Activated T-helper 1 cell treated with anti-CD3 and anti-CD28 coated beads, Interleukin-2, amount 50 U/mL, for 16 hours (primary cell): ENCODE data around the gene PRDM12.

Source experiments
- DNase-seq, 2 donors: peaks; one replicate each; pipeline ENCODE4 v3.0.0-alpha.2; 2020; ENCODE audit warnings: low read depth in 1 of 2, low spot score in 1 of 2

Gene PRDM12

DNA sequence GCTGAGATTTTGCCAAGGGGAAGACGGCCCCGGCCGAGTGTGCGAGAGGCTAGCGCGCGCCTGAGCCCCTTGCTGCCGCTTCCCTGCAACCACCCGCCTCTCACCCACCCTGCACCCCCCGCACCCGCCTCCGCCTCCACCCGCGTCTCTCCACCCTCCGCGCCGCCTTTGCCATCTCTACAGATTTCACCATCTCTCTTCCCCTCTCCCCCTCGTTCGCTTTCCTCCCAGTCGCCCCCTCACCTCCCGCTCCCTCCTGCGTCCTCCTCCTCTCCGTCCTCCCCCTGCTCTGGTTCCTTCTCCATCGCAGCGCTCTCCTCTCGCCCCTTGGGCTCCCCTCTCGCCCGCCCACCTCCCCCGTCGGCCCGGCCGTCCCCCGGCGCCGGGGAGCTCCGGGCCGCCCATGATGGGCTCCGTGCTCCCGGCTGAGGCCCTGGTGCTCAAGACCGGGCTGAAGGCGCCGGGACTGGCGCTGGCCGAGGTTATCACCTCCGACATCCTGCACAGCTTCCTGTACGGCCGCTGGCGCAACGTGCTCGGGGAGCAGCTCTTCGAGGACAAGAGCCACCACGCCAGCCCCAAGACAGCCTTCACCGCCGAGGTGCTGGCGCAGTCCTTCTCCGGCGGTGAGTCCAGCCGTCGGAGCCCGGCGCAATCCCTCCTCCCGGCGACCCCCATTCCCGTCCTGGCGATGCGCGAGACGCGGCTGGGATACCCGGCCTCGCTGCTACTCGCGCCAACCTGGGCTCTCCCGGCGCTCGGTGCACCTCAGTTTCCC lies at the start of gene PRDM12:
TSS of gene PRDM12 (plus strand) at position 344 of the 778 bp plus-strand sequence. CDS start at position 404, 60 bp downstream.
- no peak for DNase-seq

DNA sequence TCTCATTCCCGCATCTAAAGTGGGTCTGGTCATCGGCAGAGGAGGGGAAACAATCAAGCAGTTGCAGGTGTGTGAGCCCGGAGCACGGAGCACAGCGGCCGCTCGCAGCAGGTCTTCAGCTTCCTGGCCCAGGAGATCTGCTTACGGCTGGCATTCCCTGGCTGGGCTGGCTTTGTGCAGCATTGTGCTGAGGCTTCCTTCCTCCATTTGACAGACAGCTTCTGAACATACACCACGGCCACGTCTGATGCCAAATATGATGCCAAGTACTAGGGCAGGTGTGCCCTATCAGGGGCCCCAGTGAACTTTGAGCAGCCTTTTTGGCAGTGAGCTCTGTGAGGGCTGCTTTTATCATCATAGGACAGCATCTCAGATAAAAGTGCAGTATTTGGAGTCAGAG lies 47.9 kb upstream of the PRDM12 start:
- DNase-seq: no peak

DNA sequence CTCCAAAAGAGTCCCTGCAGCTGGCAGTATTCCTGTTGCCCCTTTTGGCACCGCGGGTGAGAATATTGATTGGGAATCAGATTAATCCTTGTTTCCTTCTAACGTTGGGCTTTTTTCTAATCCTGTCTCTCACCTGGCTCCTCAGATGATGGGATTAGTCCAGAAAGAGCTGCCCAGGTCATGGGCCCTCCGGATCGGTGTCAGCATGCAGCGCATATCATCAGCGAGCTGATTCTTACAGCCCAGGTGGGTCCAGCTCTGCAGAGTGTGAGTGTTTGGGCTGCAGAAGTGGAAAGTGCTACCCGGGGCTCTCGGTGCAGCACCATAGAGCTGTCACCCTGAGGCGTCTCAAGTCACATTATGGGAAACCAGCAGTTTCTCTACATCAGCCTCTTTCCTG lies 40.9 kb upstream of the PRDM12 start:
- no peak for DNase-seq

DNA sequence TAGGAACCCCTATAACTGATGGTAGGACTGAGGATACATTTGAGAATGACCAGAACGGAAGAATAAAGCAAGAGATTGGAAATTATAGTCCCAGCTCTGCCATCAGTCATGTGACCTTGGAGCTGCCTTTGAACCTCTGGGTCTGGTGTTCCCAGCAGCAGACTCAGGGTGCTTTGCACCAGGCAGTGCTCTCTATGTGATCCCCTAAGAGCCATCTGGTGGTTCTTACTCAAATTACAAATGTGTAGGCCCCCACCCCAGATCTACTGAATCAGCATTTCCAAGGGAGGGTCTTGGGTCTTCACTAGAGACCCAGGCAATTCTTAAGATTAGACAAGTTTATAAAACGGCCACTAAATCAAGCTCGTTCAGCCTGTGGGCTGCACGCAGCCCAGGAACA lies 40.2 kb upstream of the PRDM12 start:
- DNase-seq: no peak

DNA sequence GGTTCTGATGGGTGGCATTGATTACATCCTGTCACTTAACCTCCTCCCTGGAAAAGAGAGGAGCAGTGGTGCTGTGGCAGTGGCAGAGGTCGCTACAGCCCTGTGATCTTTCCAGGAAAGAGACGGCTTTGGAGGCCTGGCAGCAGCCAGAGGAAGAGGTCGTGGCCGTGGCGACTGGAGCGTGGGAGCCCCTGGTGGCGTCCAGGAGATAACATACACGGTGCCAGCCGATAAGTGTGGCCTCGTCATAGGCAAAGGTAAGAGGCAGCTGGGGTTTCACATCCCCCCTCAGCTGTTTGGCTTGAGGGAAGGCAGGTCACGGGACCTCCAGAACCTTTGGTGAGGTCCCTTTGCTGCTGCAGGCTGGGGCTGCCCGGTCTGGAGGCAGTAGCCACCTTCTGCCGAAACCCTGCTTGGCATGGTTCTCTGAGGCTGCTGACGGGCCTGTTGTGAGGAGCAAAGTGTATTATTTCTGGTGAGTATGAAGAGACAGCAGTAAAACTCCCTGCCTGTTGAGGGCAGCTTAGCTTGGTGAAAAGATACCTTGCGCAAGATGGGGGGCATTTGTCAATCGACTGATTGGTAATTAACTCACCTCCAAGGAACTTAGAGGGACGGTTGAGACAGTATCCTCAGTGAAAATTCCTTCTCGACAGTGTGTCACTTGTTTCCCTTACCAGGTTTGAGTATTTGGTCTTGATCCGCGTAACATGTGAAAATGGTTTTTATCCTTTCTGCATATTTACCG lies 38.0 kb upstream of the PRDM12 start:
- DNase-seq: no peak

DNA sequence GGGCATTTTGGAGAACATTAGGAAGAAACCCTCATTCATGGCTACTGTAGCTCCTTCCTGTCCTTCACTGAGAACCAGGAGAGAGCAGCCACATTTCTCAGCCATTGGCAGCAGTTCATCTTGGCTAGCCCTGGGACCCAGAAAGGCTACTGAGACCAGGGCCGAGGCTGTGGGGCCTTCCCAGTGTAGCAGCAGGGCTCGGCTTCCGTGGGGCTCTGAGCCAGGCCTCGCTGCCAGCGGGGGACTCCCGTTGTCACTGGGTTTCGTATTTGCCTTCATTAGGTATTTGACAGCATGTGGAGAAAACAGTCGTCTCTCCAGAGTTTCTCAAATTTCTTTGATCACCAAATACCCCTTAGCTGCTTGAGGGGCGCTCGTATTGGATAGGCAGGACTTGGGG lies 37.3 kb upstream of the PRDM12 start:
- no peak for DNase-seq

DNA sequence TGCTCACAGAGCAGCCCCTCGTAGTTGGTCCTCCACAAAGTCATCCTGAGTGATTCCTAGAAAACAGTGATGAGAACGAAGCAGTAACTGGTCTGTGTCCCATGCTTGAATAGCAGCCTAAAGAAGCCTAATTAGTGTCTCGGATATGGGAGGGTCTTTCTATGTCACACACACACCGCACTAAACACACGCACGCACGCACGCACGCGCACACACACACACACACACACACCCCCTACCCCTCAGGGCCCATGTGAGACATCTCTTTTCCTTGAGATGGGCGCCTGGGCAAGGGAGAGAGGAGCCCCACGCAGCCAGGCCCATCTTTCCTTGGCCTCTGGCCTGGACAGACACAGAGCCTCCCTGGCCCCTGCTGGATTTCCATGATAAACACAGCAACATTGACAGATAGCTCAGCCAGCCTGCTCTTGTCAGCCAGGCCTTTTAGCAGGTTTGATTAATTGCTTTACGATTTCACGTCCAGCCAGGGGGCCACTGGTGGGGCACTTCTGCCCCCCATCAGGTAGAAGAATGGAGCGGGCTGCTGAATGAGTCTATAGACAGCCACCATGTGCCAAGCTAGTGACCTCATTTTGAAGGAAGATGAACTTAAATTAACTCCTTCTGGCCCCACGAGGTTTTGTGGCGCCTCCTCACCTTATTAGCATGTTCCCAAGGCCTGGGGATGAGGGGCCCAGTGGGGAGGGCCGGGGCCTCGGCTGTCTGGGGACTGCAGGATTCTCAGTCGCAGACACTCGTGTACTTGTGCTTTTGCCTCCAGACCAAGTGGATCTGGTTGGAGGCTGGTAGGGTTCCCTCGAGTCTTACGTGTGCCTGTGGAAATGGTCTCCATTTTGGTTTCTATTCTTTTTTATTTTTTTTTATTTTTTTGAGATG lies 36.2 kb upstream of the PRDM12 start:
- DNase-seq: no peak

DNA sequence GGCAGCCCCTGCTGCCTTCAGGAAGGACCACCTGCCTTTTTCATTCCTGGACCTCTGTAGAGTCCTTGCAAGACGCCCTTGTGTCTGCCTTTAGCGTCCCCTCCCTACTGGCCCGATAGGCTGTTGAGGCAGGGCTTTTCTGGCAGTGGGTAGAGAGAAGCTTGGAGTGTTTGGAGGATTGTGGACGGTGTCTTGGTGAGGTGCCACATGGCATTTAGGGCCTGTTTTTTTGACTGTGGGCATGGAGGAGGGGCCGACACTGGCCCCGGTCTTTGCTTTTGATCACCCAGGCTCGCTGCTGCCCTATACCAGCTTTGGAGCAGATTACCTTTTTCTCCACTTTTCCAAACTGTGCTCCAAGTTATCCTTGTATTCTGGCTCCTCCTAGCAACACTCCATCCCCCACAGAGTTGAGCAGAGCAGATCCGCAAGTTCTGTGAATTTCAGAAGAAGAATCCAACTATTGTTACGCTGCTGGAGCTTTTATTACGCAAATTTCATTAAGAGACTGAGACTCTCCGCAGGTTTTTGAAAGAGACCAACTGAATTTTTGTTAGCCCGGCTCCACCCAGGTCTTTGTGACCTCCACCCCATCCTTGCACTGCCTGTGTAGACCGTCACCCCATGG lies 34.8 kb upstream of the PRDM12 start:
- no peak for DNase-seq

DNA sequence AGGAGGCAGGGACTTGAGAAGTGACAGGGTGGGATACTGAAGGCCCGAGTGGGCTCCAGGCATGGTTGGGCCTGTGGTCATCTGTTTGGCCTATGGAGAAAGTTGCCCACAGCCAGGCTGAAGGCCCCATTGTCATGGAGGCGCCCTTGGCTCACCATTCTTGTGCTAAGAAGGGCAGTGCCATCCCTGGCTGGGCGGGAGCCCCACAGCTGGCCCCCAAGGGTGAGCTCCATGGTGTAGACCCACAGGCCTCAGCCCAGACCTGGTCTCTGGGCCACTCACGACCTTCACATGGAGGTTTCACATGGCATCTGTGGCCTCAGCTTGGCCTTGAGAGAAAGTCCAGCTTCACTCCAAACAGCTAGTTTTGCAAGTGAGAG lies 34.3 kb upstream of the PRDM12 start:
- no peak for DNase-seq

DNA sequence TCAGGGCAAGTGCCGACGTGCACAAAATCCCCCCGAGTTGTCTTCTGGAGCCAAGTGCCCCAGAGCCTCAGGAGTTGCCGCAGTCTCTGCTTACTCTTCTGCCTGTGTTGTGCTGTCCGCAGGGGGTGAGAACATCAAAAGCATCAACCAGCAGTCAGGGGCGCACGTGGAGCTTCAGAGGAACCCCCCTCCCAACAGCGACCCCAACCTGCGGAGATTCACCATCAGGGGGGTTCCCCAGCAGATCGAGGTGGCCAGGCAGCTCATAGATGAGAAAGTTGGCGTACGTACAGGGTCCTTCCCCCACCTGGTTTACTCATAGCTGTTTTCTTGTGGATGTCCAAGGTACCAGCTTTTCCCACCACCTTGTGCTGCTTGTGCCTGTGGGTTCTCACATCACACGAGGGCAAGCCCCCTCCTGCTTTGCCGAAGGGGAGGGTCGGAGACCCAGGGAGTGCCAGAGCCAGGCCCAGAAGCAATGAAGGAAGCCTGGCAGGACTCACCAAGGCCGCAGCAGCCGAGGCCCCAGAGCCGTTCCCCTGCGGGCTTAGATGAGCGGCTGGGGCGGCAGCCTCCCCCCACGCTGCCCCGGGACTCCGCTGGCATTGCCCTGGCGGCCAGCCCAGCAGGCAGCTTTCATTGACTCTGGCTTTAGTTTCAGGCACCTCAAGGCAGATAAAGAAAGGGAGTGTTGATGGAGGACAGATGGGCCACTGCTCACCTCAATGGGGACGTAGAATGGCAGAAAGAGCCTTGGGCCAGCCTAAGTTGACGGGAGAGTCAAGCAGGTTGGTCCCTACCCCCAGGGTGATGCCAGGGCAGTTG lies 33.7 kb upstream of the PRDM12 start:
- DNase-seq: no peak

DNA sequence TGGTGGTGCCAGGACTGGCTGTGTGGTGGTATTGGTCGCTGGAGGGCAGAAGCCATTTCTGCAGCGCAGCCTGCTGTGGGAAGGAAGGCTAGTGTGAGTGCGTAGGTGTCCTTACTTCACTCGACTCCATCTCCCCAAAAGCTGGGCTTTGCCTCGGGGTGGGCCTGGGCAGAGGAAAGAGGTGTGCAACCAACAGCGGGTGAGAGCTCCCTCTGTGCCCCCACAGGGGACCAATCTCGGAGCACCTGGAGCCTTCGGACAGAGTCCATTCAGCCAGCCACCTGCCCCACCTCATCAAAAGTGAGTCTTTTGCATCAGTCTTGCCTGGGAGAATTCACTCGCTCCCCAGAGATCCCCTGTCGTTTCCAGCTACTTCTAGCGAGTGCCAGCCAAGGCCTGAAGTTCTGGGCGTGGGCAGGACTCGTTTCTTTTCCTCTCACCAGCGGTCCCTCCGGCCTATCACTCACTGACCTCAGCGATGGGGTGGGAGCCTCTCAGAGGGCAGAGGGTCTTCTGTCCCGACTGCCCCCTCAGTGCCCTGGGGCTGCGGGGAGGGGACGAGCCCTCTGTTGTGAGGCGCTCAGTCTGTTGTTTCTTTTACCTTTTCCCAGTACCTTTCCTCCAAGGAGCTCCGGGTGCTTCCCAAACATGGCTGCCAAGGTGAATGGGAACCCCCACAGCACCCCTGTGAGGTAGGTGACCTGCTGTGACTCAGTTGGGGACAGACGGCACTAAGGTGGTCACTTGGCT lies 32.9 kb upstream of the PRDM12 start:
- DNase-seq: no peak

DNA sequence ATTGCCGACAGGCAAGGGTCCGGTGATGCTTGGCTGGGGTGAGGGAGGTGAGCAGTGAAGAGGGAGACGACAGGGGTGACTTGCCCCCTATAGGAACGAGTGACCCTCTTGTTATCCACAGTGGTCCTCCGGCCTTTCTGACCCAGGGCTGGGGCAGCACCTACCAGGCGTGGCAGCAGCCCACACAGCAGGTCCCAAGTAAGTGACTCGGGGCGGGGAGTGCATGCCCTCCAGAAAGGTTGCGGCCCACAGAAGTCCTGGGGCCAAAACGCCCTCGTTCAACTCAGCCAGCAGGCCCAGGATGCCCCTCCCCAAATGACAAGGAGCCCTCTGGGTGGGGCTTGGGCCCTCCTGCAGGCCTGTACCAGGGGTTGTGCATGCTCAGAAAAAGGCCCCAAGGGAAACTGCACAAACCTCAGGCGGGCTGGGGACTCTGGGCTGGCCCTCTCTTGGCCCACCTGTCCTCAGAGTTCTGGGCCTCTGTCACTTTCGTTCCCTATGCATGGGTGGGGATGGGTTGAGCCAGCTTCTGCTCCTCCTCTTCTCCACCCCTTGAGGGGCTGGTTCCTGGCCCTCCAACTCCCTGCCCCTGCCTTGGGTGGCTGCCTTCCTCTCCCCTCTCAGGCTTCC lies 32.2 kb upstream of the PRDM12 start:
- DNase-seq: no peak

DNA sequence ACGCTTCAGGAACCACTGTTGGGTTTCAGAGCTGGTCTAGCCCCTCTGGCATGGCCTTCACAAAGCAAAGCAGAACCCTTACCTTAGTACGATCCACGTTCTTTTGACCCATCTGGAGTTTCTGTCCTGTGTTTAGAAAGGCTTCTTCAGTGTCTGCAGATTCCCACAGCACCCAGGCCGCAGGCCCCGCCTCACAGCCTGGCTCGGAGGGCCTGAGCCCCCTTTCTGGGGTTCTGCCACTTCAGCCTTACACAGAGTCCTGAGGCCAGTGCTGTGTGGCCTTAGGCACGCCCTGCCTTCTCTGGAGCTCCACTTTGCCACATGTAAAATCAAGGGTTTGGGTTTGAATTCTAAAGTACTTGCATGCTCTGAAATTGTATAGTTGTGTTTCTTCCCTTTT lies 31.6 kb upstream of the PRDM12 start:
- DNase-seq: no peak

DNA sequence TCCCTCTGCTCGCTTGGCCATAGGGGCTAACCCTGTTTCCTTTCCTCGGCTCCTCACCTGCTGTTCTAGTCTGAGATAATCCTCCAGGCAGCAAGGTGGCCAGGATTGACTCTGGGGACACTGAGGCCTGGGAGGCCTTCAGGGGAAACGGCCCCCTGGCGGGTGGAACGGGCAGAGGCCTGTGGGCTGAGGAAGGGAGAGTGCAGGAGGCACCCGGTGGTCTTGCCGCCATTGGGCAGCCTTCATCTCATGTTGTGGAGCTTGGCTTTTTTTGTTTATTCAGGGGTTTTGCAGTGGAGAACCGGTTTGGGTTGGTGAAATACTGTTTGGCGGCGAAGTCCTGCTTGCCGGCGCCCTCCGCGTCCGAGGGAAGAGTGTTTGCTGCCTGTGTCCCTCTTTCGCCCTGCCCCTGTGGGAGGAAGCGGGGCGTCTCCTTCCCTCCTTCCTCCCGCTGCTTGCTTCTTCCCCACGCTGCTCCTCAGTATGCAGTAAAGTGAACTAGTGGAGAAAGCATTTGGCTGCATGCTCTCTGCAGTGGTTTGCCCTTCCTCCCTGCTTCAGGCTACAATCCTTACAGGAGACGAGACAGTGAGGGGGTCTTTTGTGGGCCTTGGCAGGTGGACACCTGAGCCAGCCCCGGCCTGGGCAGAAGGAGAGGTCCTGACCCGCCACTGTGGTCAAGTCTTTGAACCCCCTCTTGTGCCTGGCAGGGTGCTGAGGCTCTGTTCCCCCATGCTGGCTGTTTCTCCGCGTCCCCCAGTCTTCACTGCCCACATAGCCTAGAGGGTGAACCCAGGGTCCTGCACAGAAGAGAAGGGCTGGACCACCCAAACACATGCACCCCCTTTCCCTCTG lies 30.8 kb upstream of the PRDM12 start:
- DNase-seq: no peak

DNA sequence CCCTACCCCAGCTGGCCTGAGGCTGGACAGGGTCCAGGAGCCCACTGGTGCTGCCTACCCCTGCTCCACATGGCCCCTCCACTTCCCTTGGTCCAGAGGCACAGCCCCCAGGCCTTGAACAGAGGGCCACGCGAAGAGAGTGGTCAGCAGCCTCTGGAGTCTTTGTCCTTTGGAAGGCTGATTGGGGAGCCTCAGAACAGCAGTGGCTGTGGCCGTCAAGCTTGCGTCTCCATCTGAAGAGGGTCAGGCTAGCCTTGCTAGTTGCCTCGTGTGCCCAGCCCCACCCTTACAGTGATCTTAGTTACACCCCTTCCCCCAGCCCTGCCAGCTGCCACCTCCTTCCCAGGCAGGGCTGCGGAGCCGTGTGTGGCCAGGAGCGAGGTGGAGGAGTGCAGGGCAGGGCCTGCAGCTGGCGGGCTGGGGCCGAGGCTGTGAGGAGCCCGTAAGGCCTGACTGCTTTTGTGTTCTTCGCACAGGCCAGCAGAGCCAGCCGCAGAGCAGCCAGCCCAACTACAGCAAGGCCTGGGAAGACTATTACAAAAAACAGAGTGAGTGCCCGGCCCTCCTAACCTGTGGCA lies 30.1 kb upstream of the PRDM12 start:
- no peak for DNase-seq

DNA sequence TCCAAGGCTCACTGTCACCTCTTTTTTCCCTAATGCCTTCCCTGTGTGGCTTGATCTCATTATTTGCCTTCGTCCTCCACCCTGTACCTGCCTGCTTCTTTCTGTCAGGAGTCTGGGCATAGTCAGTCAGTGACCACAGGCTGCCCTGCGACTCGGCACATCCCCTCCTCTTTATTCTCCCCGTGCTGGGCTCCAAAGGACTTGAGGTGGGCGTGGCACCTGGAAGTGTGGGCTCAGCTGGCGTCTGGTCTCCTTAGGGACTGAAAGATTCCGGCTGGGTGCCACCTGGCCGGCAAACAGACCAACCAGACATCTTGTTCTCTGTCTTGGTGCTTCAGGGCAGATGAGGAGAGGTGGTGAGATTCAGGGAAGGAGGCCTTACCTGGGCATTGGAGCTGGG lies 29.6 kb upstream of the PRDM12 start:
- no peak for DNase-seq

DNA sequence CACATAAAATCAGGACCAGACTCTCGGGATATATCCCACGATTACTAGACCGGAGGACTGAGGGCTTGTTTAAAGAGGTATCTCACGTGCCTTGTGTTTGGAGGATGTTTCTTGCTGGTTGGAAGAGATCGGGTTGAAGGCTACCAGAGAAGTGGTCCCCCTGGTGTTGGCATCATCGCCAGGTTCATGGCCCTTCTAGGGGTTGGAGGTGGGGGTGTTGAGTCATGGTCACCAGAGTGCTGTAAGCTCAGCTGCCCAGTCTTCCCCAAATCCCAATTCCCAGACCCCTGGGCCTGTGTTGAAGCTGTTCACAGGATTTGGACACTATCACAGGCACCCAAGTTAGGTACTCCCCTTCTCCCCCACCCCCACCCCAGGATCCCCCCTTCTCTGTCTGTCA lies 29.1 kb upstream of the PRDM12 start:
- no peak for DNase-seq
